ENCODE measurements around the gene IGDCC3.

The IGDCC3 gene

GRCh38 chr15:65375871-65376607, 1.8 kb downstream of the IGDCC3 start:
- H3K4me3 ChIP-seq (ENCODE audit: low read depth, low read length): no peak overlapping the region
- TF ChIP-seq, protein P1, sequence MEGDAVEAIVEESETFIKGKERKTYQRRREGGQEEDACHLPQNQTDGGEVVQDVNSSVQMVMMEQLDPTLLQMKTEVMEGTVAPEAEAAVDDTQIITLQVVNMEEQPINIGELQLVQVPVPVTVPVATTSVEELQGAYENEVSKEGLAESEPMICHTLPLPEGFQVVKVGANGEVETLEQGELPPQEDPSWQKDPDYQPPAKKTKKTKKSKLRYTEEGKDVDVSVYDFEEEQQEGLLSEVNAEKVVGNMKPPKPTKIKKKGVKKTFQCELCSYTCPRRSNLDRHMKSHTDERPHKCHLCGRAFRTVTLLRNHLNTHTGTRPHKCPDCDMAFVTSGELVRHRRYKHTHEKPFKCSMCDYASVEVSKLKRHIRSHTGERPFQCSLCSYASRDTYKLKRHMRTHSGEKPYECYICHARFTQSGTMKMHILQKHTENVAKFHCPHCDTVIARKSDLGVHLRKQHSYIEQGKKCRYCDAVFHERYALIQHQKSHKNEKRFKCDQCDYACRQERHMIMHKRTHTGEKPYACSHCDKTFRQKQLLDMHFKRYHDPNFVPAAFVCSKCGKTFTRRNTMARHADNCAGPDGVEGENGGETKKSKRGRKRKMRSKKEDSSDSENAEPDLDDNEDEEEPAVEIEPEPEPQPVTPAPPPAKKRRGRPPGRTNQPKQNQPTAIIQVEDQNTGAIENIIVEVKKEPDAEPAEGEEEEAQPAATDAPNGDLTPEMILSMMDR (IDR thresholded peaks at IDR 0.05; ENCODE audit: low read depth, low read length): no peak

DNA sequence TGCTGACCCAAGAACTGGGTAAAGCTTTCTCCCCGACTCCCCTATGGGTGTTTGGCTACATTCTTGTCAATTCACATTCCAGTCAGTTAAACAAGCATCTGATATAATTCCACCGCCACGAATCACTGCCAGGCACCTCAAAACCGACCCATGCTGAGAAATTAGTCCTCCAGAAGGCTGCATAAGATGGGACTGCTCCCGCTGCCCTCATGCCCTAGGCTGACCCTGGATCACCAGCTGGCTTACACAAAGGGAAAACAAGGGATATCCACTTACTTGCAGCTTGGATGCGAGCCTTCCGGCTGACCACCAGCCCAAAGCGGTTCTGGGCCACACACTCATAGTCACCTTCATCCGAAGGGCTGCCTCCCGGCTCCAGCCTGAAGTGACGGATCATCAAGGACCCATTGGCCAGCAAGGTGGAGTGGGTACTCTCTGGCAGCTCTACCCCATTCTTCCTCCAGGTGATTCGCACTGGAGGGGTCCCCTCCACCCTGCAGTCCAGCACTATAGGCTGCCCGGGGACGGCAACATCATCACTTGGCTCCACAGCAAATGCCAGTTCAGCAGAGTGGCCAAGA, 2.9 kb downstream of the IGDCC3 start:
- H3K4me3 ChIP-seq (ENCODE audit: low read depth, low read length): no peak overlapping the region
- TF ChIP-seq, protein P1 (IDR thresholded peaks at IDR 0.05; ENCODE audit: low read depth, low read length): no peak

DNA sequence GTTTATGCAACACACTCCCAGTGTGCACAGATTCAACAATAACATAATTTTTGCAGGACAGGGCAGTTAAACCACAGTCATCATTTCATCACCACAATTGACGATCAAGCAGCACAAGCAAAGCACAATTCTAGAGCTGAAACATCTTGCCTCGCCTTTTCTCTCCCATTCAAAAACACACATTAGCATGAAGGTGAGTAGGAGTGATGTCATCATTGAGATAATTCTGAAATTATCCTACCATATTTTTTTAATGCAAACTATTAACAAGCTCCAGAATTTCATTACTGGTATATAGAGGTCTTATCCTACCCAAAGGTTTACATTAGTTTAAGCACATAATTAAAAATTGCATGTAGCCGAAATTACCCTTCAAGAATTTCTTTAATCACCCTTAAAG, 3.5 kb downstream of the IGDCC3 start:
- TF ChIP-seq, protein P1 (IDR thresholded peaks at IDR 0.05; ENCODE audit: low read depth, low read length): no peak

DNA sequence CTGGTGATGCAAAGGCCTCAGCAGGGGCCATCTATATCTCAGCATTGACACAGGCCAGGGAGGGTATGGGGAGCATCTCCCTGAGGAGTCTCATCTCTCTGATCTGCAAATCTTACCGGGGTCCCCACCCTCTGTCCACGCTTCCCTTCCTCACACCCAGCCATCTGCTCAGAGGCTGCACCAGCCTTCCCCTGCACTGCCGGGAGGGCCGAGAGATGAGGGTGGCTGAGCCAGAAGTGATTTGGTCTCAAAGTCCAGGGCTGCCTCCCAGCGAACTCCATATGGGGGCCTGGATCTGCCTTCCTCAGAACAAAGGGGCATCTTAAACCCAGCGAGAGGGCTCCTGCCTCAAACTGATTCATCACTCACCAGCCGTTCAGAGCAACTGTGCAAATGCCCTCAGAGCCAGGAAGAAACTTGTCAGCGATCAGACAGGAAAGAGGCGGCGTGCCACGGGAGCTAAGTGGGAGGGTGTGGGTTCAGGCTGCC, 4.6 kb downstream of the IGDCC3 start:
- no peak overlapping the region for H3K4me3 ChIP-seq (ENCODE audit: low read depth, low read length)
- TF ChIP-seq, protein P1 (IDR thresholded peaks at IDR 0.05; ENCODE audit: low read depth, low read length): no peak

More for the DNA sequence above, 3.5 kb downstream of the IGDCC3 start:
- no peak overlapping the region for H3K4me3 ChIP-seq (ENCODE audit: low read depth, low read length)

DNA sequence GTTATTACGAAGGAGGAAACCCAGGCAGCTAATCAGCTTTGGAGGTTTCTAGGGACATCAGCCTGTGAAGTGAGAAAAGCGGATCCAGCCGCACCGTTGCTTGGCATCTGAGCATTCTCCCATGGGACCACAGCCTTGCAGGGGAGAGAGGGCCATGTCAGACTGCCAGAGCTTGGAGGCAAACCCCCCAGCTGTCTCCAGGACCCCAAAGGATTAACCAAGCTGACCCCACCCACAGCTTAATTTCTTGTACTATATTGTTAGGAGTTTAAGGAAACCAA, 5.1 kb downstream of the IGDCC3 start:
- TF ChIP-seq, protein P1 (IDR thresholded peaks at IDR 0.05; ENCODE audit: low read depth, low read length): no peak
- no peak overlapping the region for H3K4me3 ChIP-seq (ENCODE audit: low read depth, low read length)

DNA sequence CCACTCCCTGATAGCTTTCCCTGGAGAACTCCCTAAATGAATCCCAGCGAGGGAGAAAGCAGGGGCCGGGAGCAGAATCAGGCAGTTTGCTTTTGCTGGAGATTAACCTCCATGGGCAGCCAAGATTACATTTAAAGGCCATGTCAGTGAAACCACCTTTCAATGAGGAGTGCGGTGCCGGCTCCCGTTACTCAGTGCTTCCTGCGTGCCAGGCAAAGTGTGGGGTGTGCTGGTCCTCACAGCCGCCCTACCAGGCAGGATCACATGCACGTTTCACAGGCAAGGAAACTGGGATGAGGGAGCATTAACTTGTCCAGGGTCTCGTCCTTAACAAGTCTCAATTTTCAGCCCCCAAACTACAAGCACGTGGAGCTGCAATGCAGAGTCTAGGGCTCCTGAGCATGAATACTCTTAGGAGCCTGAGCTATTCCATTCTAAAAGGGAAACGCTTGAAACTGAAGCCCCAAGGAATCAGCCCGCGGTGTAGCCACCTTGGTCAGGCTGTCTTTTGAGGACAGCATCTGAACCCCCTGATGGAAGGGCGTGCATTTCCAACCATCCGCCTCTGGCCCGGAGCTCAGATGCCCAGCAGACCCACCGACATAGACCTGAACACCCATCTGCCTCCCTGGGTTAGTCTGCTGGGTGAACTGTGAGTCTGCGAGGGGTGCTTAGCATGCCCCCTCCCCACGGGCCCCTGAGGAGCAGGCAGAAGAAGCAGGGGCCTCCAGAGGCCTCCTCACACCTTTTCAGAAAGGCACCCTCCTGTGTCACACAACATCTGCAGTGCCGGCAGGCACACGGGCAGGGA, 5.6 kb downstream of the IGDCC3 start:
- TF ChIP-seq, protein P1 (IDR thresholded peaks at IDR 0.05; ENCODE audit: low read depth, low read length): no peak
- no peak overlapping the region for H3K4me3 ChIP-seq (ENCODE audit: low read depth, low read length)

DNA sequence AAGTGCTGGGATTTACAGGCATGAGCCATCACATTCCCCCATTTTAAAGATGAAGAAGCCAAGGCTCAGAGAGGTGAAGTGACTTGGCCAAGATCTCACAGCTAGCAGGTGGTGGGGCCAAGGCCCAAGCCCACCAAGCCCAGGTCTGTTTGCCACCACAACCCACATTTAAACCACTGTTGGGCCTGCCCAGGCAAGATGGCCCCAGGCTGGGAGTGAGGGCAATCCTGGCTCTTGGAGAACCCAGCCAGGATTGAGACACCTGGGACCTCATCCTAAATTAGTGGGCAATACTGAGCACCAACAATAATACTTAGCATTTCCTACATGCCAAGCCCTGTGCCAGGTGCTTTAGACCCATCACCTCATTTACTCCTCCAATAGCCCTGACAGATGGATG, 6.9 kb downstream of the IGDCC3 start:
- no peak overlapping the region for H3K4me3 ChIP-seq (ENCODE audit: low read depth, low read length)
- TF ChIP-seq, protein P1 (IDR thresholded peaks at IDR 0.05; ENCODE audit: low read depth, low read length): no peak
